Renal cortical epithelial cell (primary cell): ENCODE results near the gene KLHL26. TPM values are rescaled to one million over a fixed set of nuclear protein-coding genes. Genes with fewer than 3 reads are reported as not detected.

Experiments used
- DNase-seq: peaks from one replicate; pipeline ENCODE4 v3.0.0-alpha.2; 2011; ENCODE audit warnings: low read depth
- total RNA-seq: library from RNA; depleted of rRNA; stranded (reverse); fragments of >200 nt; gene quantifications from 2 replicates; pipeline ENCODE4 v1.2.3, GENCODE V29; 2014

KLHL26 gene
- total RNA-seq, 1 donor from 2014 or later, result 13.9 TPM

- DNase-seq, result peak; percentile 49
Measured at GRCh38 chr19:18683109-18683957, 46.5 kb downstream of the KLHL26 start, which contains the start of gene CRTC1. TSS of gene CRTC1 (plus strand) at chr19:18683680. CDS start at chr19:18683703, 23 bp downstream.

GRCh38 chr19:18683958-18684641 is 47.3 kb downstream of the KLHL26 start:
- no peak for DNase-seq

- no peak for DNase-seq
Measured at GRCh38 chr19:18684642-18684993, 47.8 kb downstream of the KLHL26 start.

- no peak for DNase-seq
Measured at GRCh38 chr19:18685597-18686190, 48.9 kb downstream of the KLHL26 start.

- no peak for DNase-seq
Measured at GRCh38 chr19:18687740-18688465, 51.1 kb downstream of the KLHL26 start.

- no peak for DNase-seq
Measured at GRCh38 chr19:18696023-18696422, 59.2 kb downstream of the KLHL26 start.

GRCh38 chr19:18697680-18698079 is 60.9 kb downstream of the KLHL26 start:
- DNase-seq, result no peak

- DNase-seq, result no peak
Measured at GRCh38 chr19:18698321-18699167, 61.7 kb downstream of the KLHL26 start.

GRCh38 chr19:18699403-18700054 is 62.7 kb downstream of the KLHL26 start:
- no peak for DNase-seq

GRCh38 chr19:18700501-18701249 is 63.8 kb downstream of the KLHL26 start:
- peak; percentile 44 for DNase-seq

GRCh38 chr19:18701250-18701608 is 64.4 kb downstream of the KLHL26 start:
- no peak for DNase-seq

GRCh38 chr19:18704054-18704453 is 67.2 kb downstream of the KLHL26 start:
- no peak for DNase-seq

- DNase-seq, result no peak
Measured at GRCh38 chr19:18704971-18705370, 68.1 kb downstream of the KLHL26 start.

GRCh38 chr19:18708452-18709231 is 71.8 kb downstream of the KLHL26 start:
- DNase-seq, result no peak

GRCh38 chr19:18709546-18709945 is 72.7 kb downstream of the KLHL26 start:
- DNase-seq, result no peak

GRCh38 chr19:18710186-18710585 is 73.4 kb downstream of the KLHL26 start:
- no peak for DNase-seq

- DNase-seq, result no peak
Measured at GRCh38 chr19:18710996-18711751, 74.3 kb downstream of the KLHL26 start.

- no peak for DNase-seq
Measured at GRCh38 chr19:18711893-18712292, 75.1 kb downstream of the KLHL26 start.
